Breast epithelium (tissue), 4 donors: ENCODE data around the gene ZNRD2. TPM values are rescaled to one million over a fixed set of nuclear protein-coding genes. Genes with fewer than 3 reads are reported as not detected.
A peak's percentile ranks its signal among the peaks of the same experiment; 100 is the strongest.

Source experiments
- DNase-seq, 2 donors: peaks; one replicate each; pipeline ENCODE4 v3.0.0-alpha.2; 2019; ENCODE audit warnings: low spot score in 2 of 2
- H3K27ac ChIP-seq, 2 donors: fragments of 200-600 bp; sonication (generic) in 1 of 2; one replicate each; pipeline ENCODE4 v1.5.1; 2016 to 2019; ENCODE audit warnings: mild to moderate bottlenecking in 1 of 2
- H3K27me3 ChIP-seq, 2 donors: fragments of 200-600 bp; sonication (generic) in 1 of 2; one replicate each; pipeline versions ENCODE4 v1.5.1 to v1.6.0; 2017 to 2019; ENCODE audit warnings: control low read depth in 1 of 2, mild to moderate bottlenecking in 1 of 2
- H3K36me3 ChIP-seq: fragments of 200-600 bp; one replicate; pipeline ENCODE4 v1.5.1; 2019
- H3K4me1 ChIP-seq, 2 donors: fragments of 200-600 bp; sonication (generic); one replicate each; pipeline ENCODE4 v1.5.1; 2016 to 2019; ENCODE audit warnings: control low read depth in 1 of 2
- H3K4me3 ChIP-seq, 3 donors: fragments of 200-600 bp; sonication (generic); 1 replicate in 2 of 3; 2 replicates in 1 of 3; pipeline ENCODE4 v1.5.1; 2016 to 2019; ENCODE audit warnings: mild to moderate bottlenecking in 3 of 3, moderate library complexity in 2 of 3
- H3K9me3 ChIP-seq, 2 donors: fragments of 200-600 bp; sonication (generic) in 1 of 2; one replicate each; pipeline ENCODE4 v1.5.1; 2016 to 2019; ENCODE audit warnings: control low read depth in 1 of 2
- POLR2A ChIP-seq: fragments of 450-650 bp; IDR thresholded peaks from one replicate; pipeline ENCODE4 v1.6.1; 2016; ENCODE audit warnings: antibody characterized with exemption, mild to moderate bottlenecking, moderate library complexity
- POLR2AphosphoS5 ChIP-seq, 3 donors: sonication (generic); formaldehyde crosslinking; IDR thresholded peaks; one replicate each; pipeline ENCODE4 v1.6.1; 2017; ENCODE audit warnings: antibody characterized with exemption in 3 of 3
- intact Hi-C: fragments of 100-400 bp; cut with DNase I; formaldehyde crosslinking; loops from one replicate; pipeline ENCODE4 v1.15.1; 2023; ENCODE audit warnings: low total_unique reads
- total RNA-seq, 3 donors: library from RNA; depleted of rRNA; stranded (reverse); fragments of >200 nt; gene quantifications; one replicate each; pipeline ENCODE4 v1.1.0, GENCODE V29; 2016
- TF ChIP-seq, protein P1 (sequence below), 3 donors: fragments of 450-650 bp; IDR thresholded peaks; one replicate each; pipeline ENCODE4 v1.5.1; 2016 to 2017; ENCODE audit warnings: antibody characterized with exemption in 3 of 3, mild to moderate bottlenecking in 3 of 3, moderate library complexity in 3 of 3

Gene ZNRD2
- total RNA-seq, 3 donors from 2014 or later, result 48.9 to 60.0 (median 59.4) TPM

DNA sequence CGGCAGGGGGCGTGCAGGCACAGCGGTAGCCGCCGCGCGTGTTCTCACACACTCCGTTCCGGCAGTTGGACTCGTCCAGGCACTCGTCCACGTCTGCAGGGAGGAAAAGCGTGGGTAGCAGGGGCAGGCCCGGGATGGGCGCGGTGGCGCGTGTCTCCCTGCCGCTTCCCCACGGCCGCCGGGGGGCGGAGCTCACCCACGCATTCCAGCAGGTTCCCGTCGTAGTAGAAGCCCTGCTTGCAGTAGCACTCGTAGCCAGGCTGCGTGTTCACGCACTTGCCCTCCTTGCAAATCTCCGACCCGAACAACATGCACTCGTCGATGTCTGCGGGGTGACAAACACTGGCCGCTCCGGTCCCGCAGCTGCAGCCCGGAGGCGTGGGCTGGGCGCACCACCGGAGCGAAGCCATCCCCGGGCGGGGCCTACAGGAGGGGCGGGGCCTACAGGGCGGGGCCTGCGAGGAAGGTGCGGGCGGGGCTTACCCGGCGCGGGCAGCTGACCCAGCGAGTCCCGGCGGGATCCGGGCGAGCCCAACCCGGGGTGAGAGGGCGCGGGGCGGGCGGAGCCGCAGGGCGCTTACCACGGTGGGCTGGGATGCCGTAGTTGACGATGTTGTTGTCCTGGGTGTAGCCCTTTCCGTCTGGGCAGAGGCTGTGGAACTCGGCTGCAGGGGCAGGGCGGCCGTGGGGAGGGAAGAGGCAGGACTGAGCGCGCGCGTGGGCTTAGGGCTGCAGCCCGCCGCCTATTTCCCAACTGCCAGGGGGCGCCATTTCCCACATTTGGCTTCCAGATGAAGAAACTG lies 29.8 kb upstream of the ZNRD2 start:
- DNase-seq, result peak; percentile 83 to 93

DNA sequence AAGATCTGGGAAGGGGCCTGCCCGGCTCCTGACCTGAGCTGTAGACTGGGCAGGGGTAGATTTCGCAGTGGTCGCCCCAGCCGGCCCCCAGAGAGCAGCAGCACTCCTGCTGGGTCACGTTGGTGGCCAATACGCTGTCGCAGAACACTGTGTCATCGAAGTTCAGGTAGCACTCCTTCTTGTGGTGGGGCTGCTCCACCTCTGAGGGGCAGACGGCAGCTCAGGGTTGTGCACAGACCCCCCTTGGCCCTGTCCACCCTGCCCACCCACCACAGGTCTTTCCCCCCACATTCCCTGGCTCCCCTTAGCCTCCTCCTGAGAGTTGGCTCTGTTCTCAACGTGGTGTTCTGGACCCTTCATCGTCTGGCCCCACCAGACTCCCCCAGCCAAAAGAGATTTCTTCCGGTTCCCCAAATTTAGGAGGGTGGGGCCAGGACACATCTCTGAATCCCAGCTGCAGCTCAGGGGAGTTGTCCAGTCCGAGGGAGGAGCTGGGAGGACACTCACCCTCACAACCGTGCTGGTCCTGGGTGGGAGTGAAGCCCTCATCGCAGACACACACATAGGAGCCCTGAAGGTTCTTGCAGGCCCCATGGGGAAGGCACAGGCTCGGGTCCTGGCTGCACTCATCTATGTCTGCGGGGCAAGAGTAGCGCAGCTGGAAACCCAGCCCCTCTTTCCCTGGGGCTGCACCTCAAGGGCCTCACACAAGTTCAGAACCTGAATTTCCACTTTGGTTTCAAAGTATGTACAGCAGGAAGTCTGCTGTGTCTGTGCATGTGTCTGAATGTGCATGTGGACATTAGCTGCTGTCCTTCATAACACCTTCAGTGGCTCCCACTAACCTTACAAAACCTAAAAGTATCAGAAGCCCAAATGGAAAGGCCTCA lies 28.9 kb upstream of the ZNRD2 start:
- Histone ChIP-seq H3K4me3 (peak overlapping the region; percentile 41 to 71 (median 56)), H3K36me3 (no peaks in the 10 kb centered on the region), H3K9me3 (no peaks in the 10 kb centered on the region), H3K4me1 (peaks cover 6 to 12% of the 10 kb centered on the region in 2 donors), H3K27me3 (no peaks in the 10 kb centered on the region), H3K27ac (peak overlapping the region; percentile 88 to 97)
- no peak for DNase-seq
- TF ChIP-seq, protein P1, sequence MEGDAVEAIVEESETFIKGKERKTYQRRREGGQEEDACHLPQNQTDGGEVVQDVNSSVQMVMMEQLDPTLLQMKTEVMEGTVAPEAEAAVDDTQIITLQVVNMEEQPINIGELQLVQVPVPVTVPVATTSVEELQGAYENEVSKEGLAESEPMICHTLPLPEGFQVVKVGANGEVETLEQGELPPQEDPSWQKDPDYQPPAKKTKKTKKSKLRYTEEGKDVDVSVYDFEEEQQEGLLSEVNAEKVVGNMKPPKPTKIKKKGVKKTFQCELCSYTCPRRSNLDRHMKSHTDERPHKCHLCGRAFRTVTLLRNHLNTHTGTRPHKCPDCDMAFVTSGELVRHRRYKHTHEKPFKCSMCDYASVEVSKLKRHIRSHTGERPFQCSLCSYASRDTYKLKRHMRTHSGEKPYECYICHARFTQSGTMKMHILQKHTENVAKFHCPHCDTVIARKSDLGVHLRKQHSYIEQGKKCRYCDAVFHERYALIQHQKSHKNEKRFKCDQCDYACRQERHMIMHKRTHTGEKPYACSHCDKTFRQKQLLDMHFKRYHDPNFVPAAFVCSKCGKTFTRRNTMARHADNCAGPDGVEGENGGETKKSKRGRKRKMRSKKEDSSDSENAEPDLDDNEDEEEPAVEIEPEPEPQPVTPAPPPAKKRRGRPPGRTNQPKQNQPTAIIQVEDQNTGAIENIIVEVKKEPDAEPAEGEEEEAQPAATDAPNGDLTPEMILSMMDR (IDR thresholded peaks at IDR 0.05), result peak in 1 of 3 donors; percentile 6
- no peak for TF ChIP-seq POLR2AphosphoS5 (IDR thresholded peaks at IDR 0.05)
- TF ChIP-seq POLR2A, result no peak
- intact Hi-C loops, result loop anchor here (5.0 kb wide), 2 partner anchors 46 to 764 kb away; partner anchors contain the start of gene SF1

More for the DNA sequence above, 29.8 kb upstream of the ZNRD2 start:
- intact Hi-C loops, result loop anchor here (5.0 kb wide), 2 partner anchors 47 to 763 kb away; partner anchors contain the start of gene SF1
- Histone ChIP-seq H3K27ac (peak overlapping the region; percentile 88 to 97), H3K4me1 (peaks cover 6 to 12% of the 10 kb centered on the region in 2 donors), H3K27me3 (no peaks in the 10 kb centered on the region), H3K36me3 (no peaks in the 10 kb centered on the region), H3K4me3 (peak overlapping the region; percentile 41 to 71 (median 56)), H3K9me3 (no peaks in the 10 kb centered on the region)
- peak; percentile 56 to 74 (median 57) for TF ChIP-seq POLR2AphosphoS5 (IDR thresholded peaks at IDR 0.05)
- TF ChIP-seq, protein P1 (IDR thresholded peaks at IDR 0.05), result peak; percentile 92 to 97 (median 96)
- no peak for TF ChIP-seq POLR2A

GRCh38 chr11:65542738-65543390 lies 27.4 kb upstream of the ZNRD2 start:
- TF ChIP-seq POLR2AphosphoS5 (IDR thresholded peaks at IDR 0.05) (no peak), POLR2A (no peak)
- TF ChIP-seq, protein P1 (IDR thresholded peaks at IDR 0.05), result no peak
- peak overlapping the region in 1 of 2 donors; percentile 52 for H3K27ac ChIP-seq
- intact Hi-C loops, result loop anchor here (5.0 kb wide), 2 partner anchors 44 to 766 kb away; partner anchors contain the start of gene SF1
- no peak overlapping the region for H3K4me3 ChIP-seq
- H3K36me3 ChIP-seq, result no peaks in the 10 kb centered on the region
- peaks cover 6 to 12% of the 10 kb centered on the region in 2 donors for H3K4me1 ChIP-seq
- no peaks in the 10 kb centered on the region for H3K9me3 ChIP-seq
- DNase-seq, result no peak
- no peaks in the 10 kb centered on the region for H3K27me3 ChIP-seq

DNA sequence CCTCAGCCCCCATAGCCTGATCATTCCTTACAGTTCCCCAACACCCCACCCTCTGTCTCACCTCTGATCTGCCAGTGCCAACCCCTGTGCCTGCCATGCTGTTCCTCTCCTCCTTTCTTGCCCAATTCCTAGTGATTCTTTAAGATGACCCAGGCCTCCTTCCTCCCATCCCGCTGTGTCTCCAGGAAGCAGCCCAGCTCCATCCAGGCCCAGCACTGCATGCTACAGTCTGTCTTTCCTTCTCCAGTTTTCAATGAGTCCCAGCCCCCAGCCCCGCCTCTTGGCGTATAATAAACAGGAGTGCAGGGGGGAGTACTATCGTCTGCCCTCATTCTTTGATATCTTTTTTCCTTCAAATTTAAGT lies 24.4 kb upstream of the ZNRD2 start:
- DNase-seq, result no peak
- Histone ChIP-seq H3K4me3 (peak overlapping the region in 2 of 3 donors; percentile 48 to 61), H3K36me3 (no peaks in the 10 kb centered on the region), H3K27ac (peak overlapping the region; percentile 70 to 84), H3K27me3 (no peaks in the 10 kb centered on the region), H3K4me1 (peaks cover 6 to 12% of the 10 kb centered on the region in 2 donors), H3K9me3 (no peaks in the 10 kb centered on the region)
- intact Hi-C loops, result no loop called here
- TF ChIP-seq POLR2A, result no peak
- TF ChIP-seq, protein P1 (IDR thresholded peaks at IDR 0.05), result no peak
- no peak for TF ChIP-seq POLR2AphosphoS5 (IDR thresholded peaks at IDR 0.05)
